Measurements from ENCODE around the gene RPS28. TPM values are rescaled to one million over a fixed set of nuclear protein-coding genes. Genes with fewer than 3 reads are reported as not detected.
"Not testable (repeated sequence)": the region's sequence is repeated elsewhere in the genome, so short reads cannot be mapped to it uniquely, and the experiment has no call there.

The RPS28 gene
- total RNA-seq, 4 donors from 2014 or later = 248 to 436 (median 313) TPM

DNA sequence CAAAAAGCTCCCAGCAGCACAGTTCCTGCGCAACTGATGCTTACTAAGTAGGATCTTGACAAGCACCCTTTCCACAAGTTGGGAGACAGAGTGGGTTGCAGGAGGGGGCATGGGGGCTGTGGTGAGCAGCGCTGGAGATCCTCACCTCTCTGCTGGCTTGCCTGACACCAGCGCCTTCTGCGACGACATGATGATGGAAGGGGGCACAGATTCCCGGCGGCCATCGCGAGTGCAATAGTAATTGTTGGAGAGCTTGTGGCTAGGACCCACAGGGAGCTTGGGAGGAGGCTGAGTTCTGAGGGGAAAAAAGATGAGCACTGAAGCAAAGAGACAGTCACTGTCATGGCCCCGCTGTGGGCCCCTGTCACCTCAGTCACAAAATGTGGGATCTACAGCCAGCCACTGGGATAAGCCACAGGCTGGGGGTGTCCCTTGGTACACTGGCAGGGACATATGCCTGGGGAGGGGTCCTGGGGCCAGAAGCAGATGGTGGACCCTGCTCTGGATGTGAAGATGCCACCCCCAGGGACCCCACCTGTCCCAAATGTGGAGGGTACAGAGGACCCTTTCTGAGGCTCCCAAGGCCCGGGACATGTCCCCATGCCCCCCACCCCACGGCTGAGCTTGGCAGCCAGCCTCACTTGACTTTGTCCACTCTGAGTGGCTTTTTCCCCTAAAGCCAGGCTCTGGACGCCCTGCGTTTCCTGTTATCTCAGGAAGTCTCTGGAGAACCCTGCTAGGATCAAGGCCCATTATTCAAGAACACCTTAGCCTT lies 4.8 kb upstream of the RPS28 start:
- intact Hi-C loops (cut with DNase I; ENCODE audit: low total_unique reads) (no loop called here), in situ Hi-C loops (cut with MboI; ENCODE audit: low sequenced_read_pairs in 4 of 4) (no loop called here)
- no peak for TF ChIP-seq POLR2A (IDR thresholded peaks at IDR 0.05)
- no peak for TF ChIP-seq CTCF (IDR thresholded peaks at IDR 0.05 in 4 of 5, conservative IDR thresholded peaks at IDR 0.05 in 1 of 5)
- DNase-seq (no peak), ATAC-seq (no peak)
- H3K27me3 ChIP-seq = no peaks in the 10 kb centered on the region
- peaks cover 17 to 24% of the 10 kb centered on the region in 2 donors for H3K4me1 ChIP-seq
- no peak overlapping the region for H3K27ac ChIP-seq
- H3K4me3 ChIP-seq = no peak overlapping the region
- no peaks in the 10 kb centered on the region for H3K9me3 ChIP-seq
- peaks cover 0 to 28% of the 10 kb centered on the region in 2 donors for H3K36me3 ChIP-seq

DNA sequence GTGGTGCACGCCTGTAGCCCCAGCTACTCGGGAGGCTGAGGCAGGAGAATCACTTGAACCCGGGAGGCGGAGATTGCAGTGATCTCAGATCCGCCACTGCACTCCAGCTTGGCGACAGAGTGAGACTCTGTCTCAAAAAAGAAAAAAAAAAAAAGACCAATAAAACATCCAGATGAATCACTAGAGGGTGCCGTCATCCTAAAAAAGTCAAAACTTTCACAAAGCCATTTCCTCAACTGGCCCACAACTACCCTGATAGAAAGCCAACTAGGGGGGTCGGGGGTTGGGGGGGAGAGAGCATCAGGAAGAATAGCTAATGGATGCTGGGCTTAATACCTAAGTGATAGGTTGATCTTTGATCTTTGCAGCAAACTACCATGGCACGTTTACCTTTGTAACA lies 2.5 kb upstream of the RPS28 start:
- Histone ChIP-seq H3K36me3 (peaks cover 0 to 37% of the 10 kb centered on the region in 2 donors), H3K4me1 (peaks cover 23 to 30% of the 10 kb centered on the region in 2 donors)
- H3K27ac ChIP-seq; in situ Hi-C loops (cut with MboI; ENCODE audit: low sequenced_read_pairs in 4 of 4); H3K4me3 ChIP-seq; DNase-seq; ATAC-seq; H3K27me3 ChIP-seq; H3K9me3 ChIP-seq; intact Hi-C loops (cut with DNase I; ENCODE audit: low total_unique reads): not testable (repeated sequence)

- ATAC-seq = no peak
- Histone ChIP-seq H3K27ac (peak overlapping the region; percentile 93 to 99 (median 94)), H3K4me1 (peaks cover 23 to 30% of the 10 kb centered on the region in 2 donors), H3K27me3 (no peaks in the 10 kb centered on the region), H3K36me3 (peaks cover 0 to 26% of the 10 kb centered on the region in 2 donors), H3K4me3 (peak overlapping the region; percentile 88 to 99 (median 94)), H3K9me3 (no peaks in the 10 kb centered on the region)
- TF ChIP-seq POLR2A (IDR thresholded peaks at IDR 0.05) = no peak
- TF ChIP-seq CTCF (IDR thresholded peaks at IDR 0.05 in 4 of 5, conservative IDR thresholded peaks at IDR 0.05 in 1 of 5) = no peak
- in situ Hi-C loops (cut with MboI; ENCODE audit: low sequenced_read_pairs in 4 of 4) (no loop called here), intact Hi-C loops (cut with DNase I; ENCODE audit: low total_unique reads) (loop anchor here (2.0 to 10.0 kb wide), 2 partner anchors 51 to 515 kb away; partner anchors contain the start of genes MBD3L1 and ZNF558)
- DNase-seq = no peak
These were observed 1.3 kb upstream of the RPS28 start for GRCh38 chr19:8319807-8320520.

DNA sequence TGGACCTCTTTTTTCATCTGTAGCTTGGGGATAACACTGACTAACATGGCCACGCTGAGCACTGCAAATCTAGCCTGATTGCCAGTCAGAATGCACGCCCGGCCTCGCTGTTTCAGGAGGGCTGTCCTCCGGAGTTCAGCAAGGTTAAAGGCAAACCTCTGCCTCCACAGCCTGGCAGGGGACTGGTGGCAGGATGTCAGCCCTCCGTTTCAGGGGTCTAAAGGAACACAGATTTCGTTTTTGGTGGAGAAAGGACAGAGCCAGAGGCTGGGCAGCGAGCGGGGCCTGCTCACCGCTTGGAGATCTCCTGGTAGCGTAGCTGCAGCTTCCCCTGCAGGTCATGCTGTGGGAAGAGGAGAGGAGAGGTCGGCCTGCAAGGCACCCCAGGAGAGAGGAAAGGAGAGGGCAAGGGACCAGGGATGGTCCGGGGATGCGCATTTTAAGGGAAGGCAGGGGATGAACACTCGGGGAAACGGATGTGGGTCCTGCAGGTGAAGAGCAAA lies 681 bp upstream of the RPS28 start:
- in situ Hi-C loops (cut with MboI; ENCODE audit: low sequenced_read_pairs in 4 of 4) (no loop called here), intact Hi-C loops (cut with DNase I; ENCODE audit: low total_unique reads) (loop anchor here (1.0 to 10.0 kb wide), 4 partner anchors 12 to 514 kb away; partner anchors contain the start of genes CD320, MBD3L1, RAB11B and ZNF558)
- H3K4me1 ChIP-seq = peaks cover 23 to 30% of the 10 kb centered on the region in 2 donors
- peak; percentile 18 for ATAC-seq
- DNase-seq = no peak
- H3K27ac ChIP-seq = peak overlapping the region; percentile 93 to 99 (median 94)
- TF ChIP-seq POLR2A (IDR thresholded peaks at IDR 0.05) (no peak), CTCF (IDR thresholded peaks at IDR 0.05 in 4 of 5, conservative IDR thresholded peaks at IDR 0.05 in 1 of 5) (no peak)
- peaks cover 0 to 20% of the 10 kb centered on the region in 2 donors for H3K36me3 ChIP-seq
- H3K27me3 ChIP-seq = no peaks in the 10 kb centered on the region
- no peaks in the 10 kb centered on the region for H3K9me3 ChIP-seq
- peak overlapping the region; percentile 88 to 99 (median 94) for H3K4me3 ChIP-seq
